Testis (tissue), 3 donors: ENCODE results near the gene CLSTN1. TPM values are rescaled to one million over a fixed set of nuclear protein-coding genes. Genes with fewer than 3 reads are reported as not detected.

Experiments
- DNase-seq: peaks from one replicate; pipeline ENCODE4 v3.0.0-alpha.2; 2019
- H3K27ac ChIP-seq, 2 donors: fragments of 200-600 bp; sonication (generic); one replicate each; pipeline ENCODE4 v1.5.1; 2019
- H3K27me3 ChIP-seq: fragments of 200-600 bp; sonication (generic); one replicate; pipeline ENCODE4 v1.5.1; 2019
- H3K36me3 ChIP-seq: fragments of 200-600 bp; sonication (generic); one replicate; pipeline ENCODE4 v1.5.1; 2017; ENCODE audit warnings: low read depth; ENCODE audit errors: missing control alignments
- H3K4me1 ChIP-seq: fragments of 200-600 bp; sonication (generic); one replicate; pipeline ENCODE4 v1.5.1; 2019
- H3K4me3 ChIP-seq, 2 donors: fragments of 200-600 bp; sonication (generic); one replicate each; pipeline ENCODE4 v1.5.1; 2017 to 2019
- H3K9me3 ChIP-seq: fragments of 200-600 bp; sonication (generic); one replicate; pipeline ENCODE4 v1.5.1; 2017
- CTCF ChIP-seq, 3 experiments: fragments of 450-650 bp in 2 of 3; fragments of 200-600 bp in 1 of 3; sonication (generic) in 1 of 3; IDR thresholded peaks; one replicate each; pipeline ENCODE4 v1.5.1; 2016 to 2019; ENCODE audit warnings: antibody characterized with exemption in 3 of 3, mild to moderate bottlenecking in 2 of 3, moderate library complexity in 1 of 3
- POLR2A ChIP-seq: fragments of 450-650 bp; IDR thresholded peaks from one replicate; pipeline ENCODE4 v1.6.1; 2017; ENCODE audit warnings: antibody characterized with exemption, mild to moderate bottlenecking, moderate library complexity
- WGBS, 2 donors: methylation state at CpG; one replicate each; pipeline ENCODE4 v1.1.5; 2018; 5-methylcytosine and 5-hydroxymethylcytosine counted together
- intact Hi-C: fragments of 100-400 bp; cut with DNase I; formaldehyde crosslinking; loops from one replicate; pipeline ENCODE4 v1.15.1; 2023; ENCODE audit warnings: low total_unique reads
- polyA plus RNA-seq: library from polyadenylated mRNA; stranded (reverse); fragments of 350-450 nt; fragmentation: Illumina TruSeq; extraction: RNeasy Lipid Tissue Mini Kit (QIAGEN cat#74804); gene quantifications from one replicate; pipeline ENCODE4 v1.2.3, GENCODE V29; 2014; ENCODE audit warnings: low read depth, low replicate concordance; ENCODE audit not compliant: insufficient read depth
- total RNA-seq, 2 donors: library from RNA; depleted of rRNA; stranded (reverse); fragments of >200 nt; gene quantifications; one replicate each; pipeline ENCODE4 v1.2.3, GENCODE V29; 2016

The CLSTN1 gene
- total and polyA plus RNA-seq, 3 donors from 2014 or later = 52.6 to 70.2 (median 60.4) TPM

- no peak for DNase-seq
- Histone ChIP-seq H3K4me3 (no peak overlapping the region), H3K9me3 (no peaks in the 10 kb centered on the region), H3K27ac (no peak overlapping the region), H3K36me3 (no peaks in the 10 kb centered on the region), H3K27me3 (no peaks in the 10 kb centered on the region), H3K4me1 (peaks cover 7% of the 10 kb centered on the region)
- TF ChIP-seq POLR2A (no peak), CTCF (IDR thresholded peaks at IDR 0.05) (no peak)
- intact Hi-C loops = loop anchor here (10.0 kb wide), 1 partner anchor 74 kb away; the partner anchor contains the start of genes LZIC and NMNAT1
- WGBS, 2 donors = 93% methylated on average over 7 of the region's 9 CpGs; no CpG with 5 or more reads in 1 of the 2 donors
These were observed 47.3 kb upstream of the CLSTN1 start for GRCh38 chr1:9871021-9871420.

- H3K4me3 ChIP-seq = no peak overlapping the region
- peaks cover 7% of the 10 kb centered on the region for H3K4me1 ChIP-seq
- H3K9me3 ChIP-seq = no peaks in the 10 kb centered on the region
- intact Hi-C loops = loop anchor here (10.0 kb wide), 1 partner anchor 74 kb away; the partner anchor contains the start of genes LZIC and NMNAT1
- H3K27me3 ChIP-seq = no peaks in the 10 kb centered on the region
- no peak overlapping the region for H3K27ac ChIP-seq
- no peak for DNase-seq
- TF ChIP-seq POLR2A = no peak
- TF ChIP-seq CTCF (IDR thresholded peaks at IDR 0.05) = no peak
- no peaks in the 10 kb centered on the region for H3K36me3 ChIP-seq
- WGBS, 2 donors = 92 to 97% methylated on average over 4 of the region's 4 CpGs
These were observed 46.8 kb upstream of the CLSTN1 start for GRCh38 chr1:9870572-9870971.

- Histone ChIP-seq H3K36me3 (no peaks in the 10 kb centered on the region), H3K4me3 (no peak overlapping the region), H3K27ac (no peak overlapping the region), H3K4me1 (peaks cover 3% of the 10 kb centered on the region), H3K27me3 (no peaks in the 10 kb centered on the region), H3K9me3 (no peaks in the 10 kb centered on the region)
- DNase-seq = no peak
- TF ChIP-seq CTCF (IDR thresholded peaks at IDR 0.05) (no peak), POLR2A (no peak)
- intact Hi-C loops = loop anchor here (10.0 kb wide), 3 partner anchors 75 to 245 kb away; partner anchors contain the start of genes LZIC and NMNAT1
- 71 to 90% methylated on average over 3 to 13 of the region's 13 CpGs for WGBS, 2 donors
These were observed 46.1 kb upstream of the CLSTN1 start for GRCh38 chr1:9869831-9870251.

DNA sequence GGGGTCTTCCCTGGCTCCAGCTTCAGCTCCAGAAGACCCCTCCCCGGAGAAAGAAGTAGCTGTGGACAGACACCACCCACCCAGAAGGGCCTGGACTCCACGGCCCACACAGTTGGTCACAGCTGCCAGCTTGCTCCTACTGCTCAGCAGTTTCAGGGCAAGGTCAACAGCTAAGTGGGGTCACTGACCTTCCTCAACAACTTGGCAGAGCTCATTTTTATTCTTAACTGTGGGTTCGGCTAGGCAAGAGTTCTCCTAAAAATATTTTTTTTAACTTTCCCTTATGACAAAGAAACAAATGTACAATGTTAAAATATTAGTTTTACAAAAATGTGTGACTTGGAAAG, 44.5 kb upstream of the CLSTN1 start:
- WGBS, 2 donors = 40 to 42% methylated on average over 2 to 3 of the region's 3 CpGs
- no peak for TF ChIP-seq POLR2A
- no peak for TF ChIP-seq CTCF (IDR thresholded peaks at IDR 0.05)
- H3K9me3 ChIP-seq = no peaks in the 10 kb centered on the region
- peaks cover 3% of the 10 kb centered on the region for H3K4me1 ChIP-seq
- H3K27ac ChIP-seq = no peak overlapping the region
- no peaks in the 10 kb centered on the region for H3K36me3 ChIP-seq
- intact Hi-C loops = loop anchor here (10.0 kb wide), 2 partner anchors 83 to 243 kb away; no protein-coding TSS in a partner anchor
- no peaks in the 10 kb centered on the region for H3K27me3 ChIP-seq
- DNase-seq = no peak
- no peak overlapping the region for H3K4me3 ChIP-seq
